Skeletal muscle tissue (tissue), 4 donors: ENCODE data around the gene HM13. TPM values are rescaled to one million over a fixed set of nuclear protein-coding genes. Genes with fewer than 3 reads are reported as not detected.
A peak's percentile ranks its signal among the peaks of the same experiment; 100 is the strongest.

Source experiments
- H3K27ac ChIP-seq: one replicate; pipeline ENCODE4 v1.7.0; 2013; ENCODE audit warnings: mild to moderate bottlenecking, low read depth, low read length, inconsistent platforms
- H3K27me3 ChIP-seq, 3 donors: one replicate each; pipeline ENCODE4 v1.7.0; 2013; ENCODE audit warnings: low read length in 3 of 3; ENCODE audit not compliant: control insufficient read depth in 3 of 3, insufficient read depth in 3 of 3
- H3K36me3 ChIP-seq, 3 donors: one replicate each; pipeline ENCODE4 v1.7.0; 2013; ENCODE audit warnings: low read length in 3 of 3; ENCODE audit not compliant: control insufficient read depth in 3 of 3, insufficient read depth in 3 of 3
- H3K4me1 ChIP-seq, 3 donors: one replicate each; pipeline ENCODE4 v1.7.0; 2013; ENCODE audit warnings: low read length in 3 of 3, mild to moderate bottlenecking in 3 of 3; ENCODE audit not compliant: control insufficient read depth in 3 of 3, insufficient read depth in 3 of 3
- H3K4me3 ChIP-seq, 3 donors: one replicate each; pipeline ENCODE4 v1.7.0; 2013; ENCODE audit warnings: low read length in 3 of 3
- H3K9ac ChIP-seq, 3 donors: one replicate each; pipeline ENCODE4 v1.7.0; 2013; ENCODE audit warnings: low read length in 3 of 3, mild to moderate bottlenecking in 3 of 3, moderate library complexity in 2 of 3, low read depth in 1 of 3
- H3K9me3 ChIP-seq, 3 donors: one replicate each; pipeline ENCODE4 v1.7.0; 2013; ENCODE audit warnings: low read length in 3 of 3; ENCODE audit not compliant: control insufficient read depth in 3 of 3
- total RNA-seq: library from RNA; depleted of rRNA; stranded (reverse); fragments of >200 nt; gene quantifications from one replicate; pipeline ENCODE4 v1.2.3, GENCODE V29; 2014
- donor health status: Osteomylitis.

HM13 gene
- total RNA-seq, 1 donor from 2014 or later = 30.8 TPM

DNA sequence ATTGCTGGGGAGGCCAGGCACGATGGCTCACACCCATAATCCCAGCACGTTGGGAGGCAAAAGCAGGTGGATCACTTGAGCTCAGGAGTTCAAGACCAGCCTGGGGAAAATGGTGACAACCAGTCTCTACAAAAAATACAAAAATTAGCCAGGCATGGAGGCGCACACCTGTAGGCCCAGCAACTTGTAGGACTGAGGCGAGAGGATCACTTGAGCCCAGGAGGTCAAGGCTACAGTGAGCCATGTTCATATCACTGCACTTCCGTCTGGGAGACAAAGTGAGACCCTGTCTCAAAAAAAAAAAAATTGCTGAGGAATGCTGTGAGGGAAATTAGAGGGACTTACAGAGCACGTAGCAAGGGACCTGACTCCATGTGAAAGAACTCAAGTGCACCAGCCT, 50.0 kb downstream of the HM13 start:
- H3K36me3 ChIP-seq = peaks cover 32 to 58% (median 38%) of the 10 kb centered on the region in 3 donors
- peaks cover 14 to 46% (median 40%) of the 10 kb centered on the region in 3 donors for H3K4me1 ChIP-seq
- no peaks in the 10 kb centered on the region for H3K9me3 ChIP-seq
- no peak overlapping the region for H3K4me3 ChIP-seq
- no peak overlapping the region for H3K27ac ChIP-seq
- no peak overlapping the region for H3K9ac ChIP-seq
- no peaks in the 10 kb centered on the region for H3K27me3 ChIP-seq

DNA sequence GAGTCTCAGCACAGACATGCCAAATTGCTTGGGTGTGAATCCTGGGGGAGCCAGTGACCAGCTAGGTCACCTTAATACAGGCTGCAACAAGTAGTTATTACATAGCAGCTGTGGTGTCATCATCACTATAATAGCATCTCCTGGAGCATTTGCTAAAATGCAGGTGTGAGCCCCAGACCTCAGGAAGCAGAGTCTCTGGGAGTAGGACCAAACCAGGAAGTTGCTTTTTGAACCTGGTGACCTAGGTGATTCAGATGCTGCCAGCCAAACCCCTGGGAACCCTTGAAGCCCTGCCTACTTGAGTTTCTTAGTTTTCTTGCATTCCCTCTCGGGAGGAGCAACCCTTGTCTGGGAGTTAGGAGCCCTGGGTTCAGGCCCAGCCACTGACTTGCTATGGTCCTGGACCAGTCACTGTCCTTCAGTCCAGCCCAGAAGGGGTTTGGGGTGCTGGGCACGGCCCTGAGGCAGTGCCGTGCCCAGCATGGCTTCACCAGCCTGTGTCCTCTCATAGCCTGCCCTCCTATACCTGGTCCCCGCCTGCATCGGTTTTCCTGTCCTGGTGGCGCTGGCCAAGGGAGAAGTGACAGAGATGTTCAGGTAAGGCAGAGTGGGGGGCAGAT, 51.6 kb downstream of the HM13 start:
- Histone ChIP-seq H3K4me1 (peaks cover 18 to 40% (median 36%) of the 10 kb centered on the region in 3 donors), H3K9me3 (no peaks in the 10 kb centered on the region), H3K4me3 (no peak overlapping the region), H3K9ac (no peak overlapping the region), H3K27ac (no peak overlapping the region), H3K36me3 (peaks cover 33 to 55% (median 38%) of the 10 kb centered on the region in 3 donors), H3K27me3 (no peaks in the 10 kb centered on the region)

DNA sequence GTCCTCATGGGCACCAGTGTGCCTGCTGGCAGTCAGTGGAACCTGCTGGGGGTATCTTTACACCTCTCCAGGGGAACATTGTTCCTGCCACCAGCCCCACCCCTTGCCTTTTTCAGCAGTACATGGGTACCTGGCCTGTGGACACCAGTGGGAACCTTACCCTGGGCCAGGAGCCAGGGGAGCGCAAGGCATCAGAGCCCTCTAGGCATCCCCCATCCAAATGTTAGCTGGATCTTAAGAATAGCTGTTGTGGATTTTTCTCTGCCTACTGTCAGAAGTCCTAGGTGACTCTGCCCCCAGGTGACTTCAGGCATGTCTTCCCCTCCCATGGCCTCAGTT, 52.0 kb downstream of the HM13 start:
- Histone ChIP-seq H3K9ac (no peak overlapping the region), H3K27me3 (no peaks in the 10 kb centered on the region), H3K4me1 (peaks cover 18 to 36% (median 34%) of the 10 kb centered on the region in 3 donors), H3K9me3 (no peaks in the 10 kb centered on the region), H3K27ac (peak overlapping the region; percentile 19), H3K36me3 (peaks cover 33 to 54% (median 38%) of the 10 kb centered on the region in 3 donors), H3K4me3 (no peak overlapping the region)

DNA sequence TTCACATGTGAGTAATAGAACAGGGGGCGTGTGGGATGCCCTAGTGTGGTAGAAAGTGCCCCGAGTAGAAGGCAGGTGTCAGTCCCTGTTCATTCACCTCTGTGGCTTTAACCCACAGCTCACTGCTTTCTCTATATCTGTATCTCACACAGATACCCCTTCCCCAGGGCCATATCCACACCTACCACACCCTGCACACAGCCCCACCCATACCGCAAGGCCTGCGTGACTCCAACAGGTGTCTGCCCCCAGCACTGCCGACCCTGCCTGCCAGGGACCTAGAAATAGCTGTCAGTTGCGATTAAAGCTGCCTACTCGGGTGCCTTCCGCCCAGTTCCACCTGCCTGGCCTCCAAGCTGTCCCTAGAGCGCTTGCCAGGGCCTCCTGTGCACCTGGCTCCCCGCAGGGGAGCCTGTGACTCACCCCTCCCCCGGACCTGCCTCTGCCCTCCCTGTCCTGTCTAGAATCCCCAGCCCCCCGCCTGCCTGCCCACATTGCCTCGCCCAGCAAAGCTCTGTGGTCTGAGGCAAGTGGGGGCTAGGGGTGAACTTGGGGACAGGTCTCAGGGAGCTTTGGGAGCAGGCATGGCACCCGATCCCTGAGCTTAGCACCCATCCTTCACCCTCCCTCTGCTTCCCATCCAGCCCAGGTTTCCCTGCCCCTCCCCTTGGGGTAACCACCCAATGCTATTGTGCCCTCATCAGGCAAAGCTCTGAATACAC, 52.6 kb downstream of the HM13 start:
- peaks cover 28 to 49% (median 36%) of the 10 kb centered on the region in 3 donors for H3K36me3 ChIP-seq
- no peak overlapping the region for H3K4me3 ChIP-seq
- no peaks in the 10 kb centered on the region for H3K9me3 ChIP-seq
- peaks cover 18 to 31% (median 30%) of the 10 kb centered on the region in 3 donors for H3K4me1 ChIP-seq
- H3K27ac ChIP-seq = peak overlapping the region; percentile 19
- no peak overlapping the region for H3K9ac ChIP-seq
- H3K27me3 ChIP-seq = no peaks in the 10 kb centered on the region

GRCh38 chr20:31567380-31567720, 53.1 kb downstream of the HM13 start:
- no peaks in the 10 kb centered on the region for H3K27me3 ChIP-seq
- peaks cover 23 to 43% (median 31%) of the 10 kb centered on the region in 3 donors for H3K36me3 ChIP-seq
- no peak overlapping the region for H3K4me3 ChIP-seq
- H3K27ac ChIP-seq = peak overlapping the region; percentile 19
- H3K4me1 ChIP-seq = peaks cover 21 to 31% (median 29%) of the 10 kb centered on the region in 3 donors
- no peaks in the 10 kb centered on the region for H3K9me3 ChIP-seq
- H3K9ac ChIP-seq = no peak overlapping the region

DNA sequence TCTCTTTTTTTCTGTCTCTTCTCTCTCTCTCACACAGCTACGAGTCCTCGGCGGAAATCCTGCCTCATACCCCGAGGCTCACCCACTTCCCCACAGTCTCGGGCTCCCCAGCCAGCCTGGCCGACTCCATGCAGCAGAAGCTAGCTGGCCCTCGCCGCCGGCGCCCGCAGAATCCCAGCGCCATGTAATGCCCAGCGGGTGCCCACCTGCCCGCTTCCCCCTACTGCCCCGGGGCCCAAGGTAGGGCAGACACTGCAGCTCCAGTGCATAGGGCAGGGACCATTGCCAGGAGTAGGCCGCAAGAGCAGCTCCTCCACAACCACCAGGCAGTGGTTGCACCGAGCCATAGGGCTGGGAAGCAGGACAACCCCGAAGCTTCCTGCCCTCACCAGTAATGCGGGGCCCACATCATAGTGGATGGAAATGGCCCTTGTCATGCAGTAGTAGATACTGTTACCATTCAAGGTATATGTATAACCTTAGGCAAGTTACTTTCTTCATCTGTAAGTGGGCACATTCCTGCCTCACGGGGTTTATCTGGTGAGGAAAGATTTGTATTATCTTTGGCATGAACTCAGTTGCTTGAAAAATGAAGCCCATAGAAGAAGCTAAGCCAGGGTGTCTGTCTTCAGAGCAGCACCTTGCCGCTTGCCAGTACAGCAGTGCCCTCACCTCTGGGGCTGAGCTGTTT, 53.9 kb downstream of the HM13 start:
- Histone ChIP-seq H3K4me3 (no peak overlapping the region), H3K4me1 (peaks cover 21 to 30% (median 27%) of the 10 kb centered on the region in 3 donors), H3K9ac (no peak overlapping the region), H3K9me3 (no peaks in the 10 kb centered on the region), H3K36me3 (peaks cover 16 to 37% (median 24%) of the 10 kb centered on the region in 3 donors), H3K27me3 (no peaks in the 10 kb centered on the region), H3K27ac (no peak overlapping the region)

DNA sequence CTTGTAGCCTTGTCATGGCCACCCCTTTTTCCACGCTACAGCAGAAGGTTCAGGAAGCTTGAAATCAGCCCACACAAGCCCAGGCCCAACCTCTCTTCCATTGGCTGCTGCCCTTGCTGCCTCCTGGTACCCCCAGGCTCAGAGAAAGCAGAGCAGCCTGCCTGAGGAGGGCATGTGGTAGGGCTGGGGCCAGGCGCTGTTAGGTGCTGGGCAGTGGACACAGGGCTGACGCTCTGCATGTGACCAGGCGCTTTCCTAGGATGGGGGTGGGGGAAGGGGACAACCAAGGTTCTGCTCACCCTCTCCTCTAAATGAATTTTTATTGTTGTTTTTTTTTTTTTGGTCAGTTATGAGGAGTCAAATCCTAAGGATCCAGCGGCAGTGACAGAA, 54.5 kb downstream of the HM13 start:
- H3K9ac ChIP-seq = no peak overlapping the region
- peaks cover 27 to 35% (median 32%) of the 10 kb centered on the region in 3 donors for H3K4me1 ChIP-seq
- no peak overlapping the region for H3K27ac ChIP-seq
- H3K27me3 ChIP-seq = no peaks in the 10 kb centered on the region
- no peaks in the 10 kb centered on the region for H3K9me3 ChIP-seq
- H3K36me3 ChIP-seq = peaks cover 16 to 35% (median 21%) of the 10 kb centered on the region in 3 donors
- no peak overlapping the region for H3K4me3 ChIP-seq

GRCh38 chr20:31569163-31570020, 55.1 kb downstream of the HM13 start:
- Histone ChIP-seq H3K36me3 (peaks cover 12 to 30% (median 16%) of the 10 kb centered on the region in 3 donors), H3K4me3 (peak overlapping the region in 1 of 3 donors; percentile 13), H3K27me3 (no peaks in the 10 kb centered on the region), H3K4me1 (peaks cover 28 to 38% (median 33%) of the 10 kb centered on the region in 3 donors), H3K27ac (peak overlapping the region; percentile 42), H3K9me3 (no peaks in the 10 kb centered on the region), H3K9ac (peak overlapping the region in 1 of 3 donors; percentile 57)

DNA sequence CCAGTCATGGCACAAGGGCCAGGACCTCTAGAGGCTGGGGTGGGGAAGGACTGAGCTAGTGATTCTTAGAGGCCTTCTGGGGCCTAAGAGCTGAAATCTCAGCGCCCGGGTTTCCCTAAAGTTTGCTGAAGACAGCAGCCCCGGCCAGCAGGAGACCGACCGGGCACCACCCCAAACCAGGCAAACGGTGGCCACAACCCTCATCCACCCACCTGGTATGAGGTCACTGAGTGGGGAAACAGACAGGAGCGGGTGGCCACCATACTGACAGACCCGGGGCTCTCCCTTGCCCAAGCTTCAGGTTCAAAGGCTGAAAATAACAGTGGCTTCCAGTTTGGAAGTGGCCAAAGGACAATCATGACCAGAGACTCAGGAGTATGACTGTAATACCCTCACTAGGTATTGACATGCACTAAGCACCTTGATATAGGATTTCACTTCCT, 55.8 kb downstream of the HM13 start:
- peak overlapping the region in 2 of 3 donors; percentile 22 to 57 for H3K9ac ChIP-seq
- no peaks in the 10 kb centered on the region for H3K27me3 ChIP-seq
- no peak overlapping the region for H3K4me3 ChIP-seq
- peaks cover 28 to 38% (median 33%) of the 10 kb centered on the region in 3 donors for H3K4me1 ChIP-seq
- peak overlapping the region; percentile 42 for H3K27ac ChIP-seq
- H3K9me3 ChIP-seq = no peaks in the 10 kb centered on the region
- H3K36me3 ChIP-seq = peaks cover 10 to 28% (median 15%) of the 10 kb centered on the region in 3 donors
